Stimulated activated naive CD8-positive, alpha-beta T cell treated with anti-CD3 and anti-CD28 coated beads, Interleukin-15, Interleukin-2, amounts not matched to agents 100 U/mL and 50 U/mL, for 24 hours (primary cell): Measurements from ENCODE around the gene NACA.

Source experiments
- ATAC-seq: fragments of 150-1000 bp; cut with Tn5 transposase; one replicate; pipeline ENCODE4 v1.10.0; 2021
- DNase-seq: peaks from one replicate; pipeline ENCODE4 v3.0.0; 2021

The NACA gene

GRCh38 chr12:56687223-56688128 is 37.6 kb downstream of the NACA start:
- ATAC-seq, result peak; percentile 1
- DNase-seq, result peak; percentile 56

DNA sequence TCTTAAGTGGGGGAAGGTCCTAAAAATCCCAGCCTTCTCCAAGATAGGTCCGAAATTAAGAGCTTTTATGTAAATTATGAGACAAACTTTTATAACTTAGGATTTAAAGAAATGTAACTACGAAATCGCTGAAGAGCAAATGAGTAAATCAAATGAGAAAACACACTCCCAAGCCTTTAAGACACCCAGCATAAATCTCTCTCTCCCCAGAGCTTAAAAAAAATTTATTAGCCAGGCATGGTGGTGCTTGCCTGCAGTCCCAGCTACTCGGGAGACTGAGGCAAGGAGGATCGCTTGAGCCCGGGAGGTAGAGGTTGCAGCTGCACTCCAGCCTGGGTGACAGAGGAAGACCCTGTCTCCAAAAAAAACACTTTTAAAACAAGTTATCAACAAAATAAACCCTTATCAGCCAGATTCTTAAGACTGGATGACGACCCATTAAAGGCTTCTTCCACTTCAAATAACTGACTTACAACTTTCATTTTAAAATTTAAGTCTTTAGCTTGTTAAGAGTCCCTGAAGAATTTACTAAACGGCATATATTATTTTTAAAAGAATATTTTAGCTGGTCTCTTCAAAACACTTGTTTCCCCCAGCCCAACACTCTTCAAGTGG is 40.2 kb downstream of the NACA start:
- no peak for DNase-seq
- no peak for ATAC-seq

DNA sequence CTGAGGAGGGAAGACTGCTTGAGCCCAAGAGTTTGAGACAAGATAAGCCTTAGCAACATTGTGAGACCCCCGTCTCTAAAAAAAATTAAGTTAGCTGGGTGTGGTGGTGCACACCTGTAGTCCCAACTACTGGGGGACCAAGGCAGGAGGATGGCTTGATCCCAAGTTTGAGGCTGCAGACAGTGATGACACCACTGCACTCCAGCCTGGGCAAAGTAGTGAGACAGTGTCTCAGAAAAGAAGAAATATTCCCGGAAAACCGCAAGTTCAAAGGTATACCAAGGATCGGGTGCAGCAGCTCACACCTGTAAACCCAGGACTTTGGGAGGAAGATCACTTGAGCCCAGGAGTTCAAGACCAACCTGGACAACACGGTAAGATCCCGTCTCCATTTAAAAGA is 42.8 kb downstream of the NACA start:
- no peak for ATAC-seq
- DNase-seq, result no peak

GRCh38 chr12:56679883-56680575 is 45.1 kb downstream of the NACA start:
- no peak for DNase-seq
- ATAC-seq, result no peak

DNA sequence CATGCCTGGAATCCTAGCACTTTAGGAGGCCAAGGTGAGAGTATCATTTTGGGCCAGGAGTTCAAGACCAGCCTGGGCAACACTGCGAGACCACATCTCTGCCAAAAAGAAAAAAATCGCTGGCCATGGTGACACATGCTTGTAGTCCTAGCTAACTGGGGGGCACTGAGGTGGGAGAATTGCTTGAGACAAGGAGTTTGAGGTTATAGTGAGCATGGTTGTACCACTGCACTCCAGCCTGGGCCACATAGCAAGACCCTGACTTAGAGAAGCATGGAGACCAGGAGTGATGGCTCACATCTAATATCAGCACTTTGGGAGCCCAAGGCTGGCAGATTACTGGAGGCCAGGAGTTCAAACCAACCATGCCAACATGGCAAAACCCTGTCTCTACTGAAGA is 46.2 kb downstream of the NACA start:
- ATAC-seq (no peak), DNase-seq (no peak)

DNA sequence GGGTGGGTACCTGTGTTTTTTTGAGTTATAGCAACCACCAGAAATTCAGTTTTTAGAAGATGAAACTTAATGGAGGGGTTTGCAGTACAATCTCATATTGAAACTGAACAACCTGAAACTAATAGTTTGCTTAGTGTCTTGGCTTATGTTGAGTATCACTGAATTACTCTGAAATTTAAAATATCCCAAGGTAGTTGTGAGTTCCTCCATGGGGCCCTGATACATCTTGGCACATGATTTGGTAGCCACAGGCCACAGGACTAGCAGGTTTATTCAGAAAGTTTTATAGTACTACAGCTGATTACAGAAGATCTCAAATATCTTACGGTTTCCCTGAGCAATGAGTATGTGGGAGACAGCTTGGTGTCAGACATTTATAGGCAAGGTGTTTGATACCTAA is 47.4 kb downstream of the NACA start:
- ATAC-seq (peak; percentile 67), DNase-seq (no peak)

DNA sequence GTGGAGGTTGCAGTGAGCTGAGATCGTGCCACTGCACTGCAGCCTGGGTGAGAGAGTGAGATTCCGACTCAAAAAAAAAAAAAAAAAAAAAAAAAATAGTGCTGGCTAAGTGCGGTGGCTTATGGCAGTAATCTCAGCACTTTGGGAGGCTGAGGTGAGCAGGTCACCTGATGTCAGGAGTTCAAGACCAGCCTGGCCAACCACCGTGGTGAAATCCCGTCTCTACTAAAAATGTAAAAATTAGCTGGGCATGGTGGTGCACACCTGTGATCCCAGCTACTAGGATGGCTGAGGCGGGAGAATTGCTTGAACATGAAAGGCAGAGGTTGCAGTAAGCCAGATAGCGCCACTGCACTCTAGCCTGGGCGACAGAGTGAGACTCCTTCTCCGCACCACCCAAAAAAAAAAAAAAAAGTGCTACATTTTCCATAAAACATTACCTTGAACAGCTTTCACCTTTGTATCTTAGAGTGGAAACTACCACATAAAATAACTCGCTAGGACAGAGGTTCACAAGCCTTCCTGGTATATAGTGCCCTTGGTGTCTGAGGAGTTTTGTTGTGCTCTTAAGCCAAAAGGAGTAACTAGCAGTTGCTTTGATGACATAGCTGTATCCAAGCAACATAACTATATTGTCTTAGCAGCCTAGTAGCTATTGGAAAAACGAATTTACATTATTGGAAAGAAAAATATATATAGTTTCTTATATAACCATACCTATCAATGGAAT is 48.1 kb downstream of the NACA start:
- DNase-seq, result no peak
- ATAC-seq, result peak; percentile 33

DNA sequence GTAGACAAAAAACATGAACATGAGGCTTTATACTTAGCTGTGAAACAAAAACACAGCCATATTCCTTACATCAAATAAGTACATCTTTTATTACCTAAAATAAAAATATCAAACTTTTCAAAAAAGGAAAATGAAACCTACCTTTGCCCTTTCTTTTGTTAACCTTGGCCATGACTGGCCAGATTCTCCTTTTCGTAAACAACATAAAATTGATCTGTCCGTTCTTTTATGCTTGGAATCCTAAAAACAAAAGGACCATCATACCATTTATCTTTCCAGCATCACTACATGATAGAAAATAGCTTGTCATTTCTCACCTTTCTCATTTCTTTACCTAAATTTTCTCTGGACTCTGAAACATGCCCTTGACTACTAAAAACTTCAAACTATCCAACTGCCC is 53.5 kb downstream of the NACA start:
- DNase-seq (no peak), ATAC-seq (no peak)

DNA sequence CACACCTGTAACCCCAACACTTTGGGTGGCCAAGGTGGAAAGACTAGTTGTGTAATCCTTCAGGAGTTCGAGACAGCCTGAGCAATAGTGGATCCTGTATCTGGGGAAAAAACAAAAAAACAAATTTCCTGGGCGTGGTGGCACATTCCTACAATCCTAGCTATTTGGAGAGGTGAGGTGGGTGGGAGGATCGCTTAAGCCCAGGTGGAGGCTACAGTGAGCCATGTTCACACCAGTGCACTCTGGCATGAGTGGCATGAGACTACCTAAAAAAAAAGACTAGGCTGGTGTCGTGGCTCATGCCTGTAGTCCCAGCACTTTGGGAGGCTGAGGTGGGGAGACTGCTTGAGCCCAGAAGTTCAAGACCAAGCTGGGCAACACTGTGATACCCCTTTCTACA is 54.3 kb downstream of the NACA start:
- ATAC-seq, result no peak
- no peak for DNase-seq

DNA sequence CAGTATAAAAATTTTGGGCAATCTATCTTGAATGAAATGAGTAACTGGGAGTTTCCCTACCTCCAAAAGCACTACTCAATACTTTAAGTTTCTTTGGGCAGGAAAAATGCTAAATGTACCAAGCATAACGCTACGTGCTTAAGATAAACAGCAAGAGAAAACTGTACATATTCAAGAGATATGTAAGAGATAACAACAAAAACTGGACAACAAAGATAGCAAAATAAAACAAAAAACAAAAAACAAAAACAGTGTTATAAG is 57.0 kb downstream of the NACA start:
- DNase-seq (no peak), ATAC-seq (no peak)
